Measurements from ENCODE around the gene SOHLH1. TPM values are rescaled to one million over a fixed set of nuclear protein-coding genes. Genes with fewer than 3 reads are reported as not detected.

The SOHLH1 gene
- total RNA-seq, 1 donor = not detected

DNA sequence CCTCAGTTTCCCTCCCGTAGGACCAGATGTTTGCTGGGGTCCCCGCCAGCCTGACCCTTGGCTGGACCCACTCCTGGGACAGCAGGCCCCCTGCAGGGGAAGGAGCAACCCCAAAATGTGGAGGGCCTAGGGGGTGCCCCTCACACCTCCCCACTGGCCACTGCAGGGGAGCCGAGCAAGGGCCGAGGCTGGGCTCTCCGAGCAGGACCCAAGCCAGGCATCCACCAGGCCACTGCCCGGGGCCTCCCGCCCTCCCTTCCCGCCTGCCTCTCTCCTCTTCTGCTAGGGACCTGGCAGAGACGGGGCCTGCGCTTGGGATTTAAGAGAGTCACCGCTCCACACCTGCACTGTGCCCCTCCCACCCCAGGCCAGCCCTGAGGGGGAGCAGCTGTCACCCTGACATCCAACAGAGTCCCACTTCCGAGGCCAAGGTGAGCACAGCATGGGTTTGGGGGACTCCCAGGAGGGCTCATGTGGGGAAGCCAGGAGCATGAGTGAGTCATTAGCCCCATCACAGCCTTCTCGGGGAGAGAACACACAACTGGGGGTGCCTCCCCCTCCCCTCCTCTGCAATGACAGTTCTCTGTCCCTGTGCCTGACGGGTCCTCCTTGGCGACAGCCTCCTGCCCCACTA lies 15.8 kb downstream of the SOHLH1 start:
- no peak overlapping the region for H3K4me3 ChIP-seq (ENCODE audit: low read depth, low read length)
- TF ChIP-seq, protein P1, sequence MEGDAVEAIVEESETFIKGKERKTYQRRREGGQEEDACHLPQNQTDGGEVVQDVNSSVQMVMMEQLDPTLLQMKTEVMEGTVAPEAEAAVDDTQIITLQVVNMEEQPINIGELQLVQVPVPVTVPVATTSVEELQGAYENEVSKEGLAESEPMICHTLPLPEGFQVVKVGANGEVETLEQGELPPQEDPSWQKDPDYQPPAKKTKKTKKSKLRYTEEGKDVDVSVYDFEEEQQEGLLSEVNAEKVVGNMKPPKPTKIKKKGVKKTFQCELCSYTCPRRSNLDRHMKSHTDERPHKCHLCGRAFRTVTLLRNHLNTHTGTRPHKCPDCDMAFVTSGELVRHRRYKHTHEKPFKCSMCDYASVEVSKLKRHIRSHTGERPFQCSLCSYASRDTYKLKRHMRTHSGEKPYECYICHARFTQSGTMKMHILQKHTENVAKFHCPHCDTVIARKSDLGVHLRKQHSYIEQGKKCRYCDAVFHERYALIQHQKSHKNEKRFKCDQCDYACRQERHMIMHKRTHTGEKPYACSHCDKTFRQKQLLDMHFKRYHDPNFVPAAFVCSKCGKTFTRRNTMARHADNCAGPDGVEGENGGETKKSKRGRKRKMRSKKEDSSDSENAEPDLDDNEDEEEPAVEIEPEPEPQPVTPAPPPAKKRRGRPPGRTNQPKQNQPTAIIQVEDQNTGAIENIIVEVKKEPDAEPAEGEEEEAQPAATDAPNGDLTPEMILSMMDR (IDR thresholded peaks at IDR 0.05; ENCODE audit: insufficient read depth, low read depth, low read length) = no peak
- DNase-seq (ENCODE audit: low read depth) = no peak

DNA sequence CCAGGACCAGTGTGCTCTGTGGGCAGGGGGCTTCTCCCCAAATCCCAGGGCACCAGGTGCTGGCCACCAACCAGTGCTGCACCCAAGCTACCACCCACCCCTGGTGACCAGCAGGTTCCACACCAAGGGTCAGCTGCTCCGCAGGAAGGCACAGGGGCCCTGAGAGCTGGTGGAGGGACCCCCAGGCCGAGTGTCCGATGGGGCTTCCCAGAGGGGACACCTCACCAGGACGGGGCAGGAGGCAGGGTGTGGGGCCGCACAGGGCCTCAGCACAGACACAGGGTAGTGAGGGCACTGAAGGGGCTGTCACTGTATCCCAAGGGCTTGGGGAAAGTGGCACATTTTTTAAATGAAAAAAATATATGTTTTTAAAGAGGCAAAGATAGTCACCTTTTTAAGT lies 18.1 kb downstream of the SOHLH1 start:
- no peak overlapping the region for H3K4me3 ChIP-seq (ENCODE audit: low read depth, low read length)
- TF ChIP-seq, protein P1 (IDR thresholded peaks at IDR 0.05; ENCODE audit: insufficient read depth, low read depth, low read length) = no peak
- no peak for DNase-seq (ENCODE audit: low read depth)

DNA sequence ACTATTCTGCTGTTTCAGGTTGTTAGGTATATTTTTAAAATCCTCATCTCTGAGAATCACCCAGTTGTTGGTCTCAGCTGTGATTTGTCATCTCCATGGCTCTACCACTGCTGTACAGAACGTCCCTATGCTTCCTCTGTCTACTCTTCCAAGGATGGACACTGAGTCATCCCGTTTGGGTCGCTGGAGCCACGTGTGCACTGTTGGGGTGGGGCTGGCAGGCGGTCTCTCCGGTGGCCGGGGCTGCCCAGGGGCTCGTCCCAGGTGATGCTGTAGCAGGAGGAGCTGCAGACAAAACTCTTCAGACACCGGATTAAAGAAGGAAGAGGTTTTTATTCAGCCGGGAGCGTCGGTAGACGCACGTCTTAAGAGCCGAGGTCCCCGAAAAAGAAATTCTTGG lies 19.2 kb downstream of the SOHLH1 start:
- no peak overlapping the region for H3K4me3 ChIP-seq (ENCODE audit: low read depth, low read length)
- DNase-seq (ENCODE audit: low read depth) = no peak
- TF ChIP-seq, protein P1 (IDR thresholded peaks at IDR 0.05; ENCODE audit: insufficient read depth, low read depth, low read length) = no peak

DNA sequence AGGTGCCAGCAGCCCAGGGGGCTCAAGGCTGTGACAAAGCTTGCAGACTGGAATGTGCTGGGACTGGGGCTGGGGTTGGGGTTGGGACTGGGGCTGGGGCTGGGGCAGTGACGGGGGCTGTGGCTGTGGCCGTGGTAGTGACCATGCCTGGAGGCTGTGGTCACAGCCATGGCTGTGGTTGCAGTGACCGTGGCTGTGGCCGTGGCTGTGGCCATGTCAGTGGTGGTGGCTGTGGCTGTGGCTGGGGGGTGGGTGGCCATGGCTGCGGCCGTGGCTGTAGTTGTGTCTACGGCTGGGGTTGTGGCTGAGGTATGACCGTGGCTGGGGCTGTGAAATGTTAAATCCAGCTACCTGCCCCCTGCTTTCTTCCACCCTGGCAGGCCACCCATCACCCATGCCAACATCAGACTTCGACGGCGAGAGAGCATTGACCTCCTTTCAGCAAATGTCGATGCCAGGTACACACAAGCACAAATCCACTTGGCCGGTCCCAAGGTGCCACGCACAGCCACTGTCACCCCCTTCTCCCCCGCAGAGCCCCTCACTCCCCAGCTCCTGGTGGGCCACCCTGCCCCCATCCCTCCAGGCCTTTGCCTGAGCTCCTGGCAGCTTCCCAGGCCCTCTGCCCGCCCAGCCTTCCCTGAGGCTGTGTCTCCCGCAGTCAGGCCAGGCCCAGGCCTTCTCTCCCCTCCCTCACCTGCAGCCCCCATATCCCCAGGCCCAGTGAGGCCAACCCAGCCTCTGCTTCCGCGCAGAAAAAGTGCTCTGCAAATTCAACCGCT lies 20.9 kb downstream of the SOHLH1 start:
- TF ChIP-seq, protein P1 (IDR thresholded peaks at IDR 0.05; ENCODE audit: insufficient read depth, low read depth, low read length) = no peak
- DNase-seq (ENCODE audit: low read depth) = no peak

DNA sequence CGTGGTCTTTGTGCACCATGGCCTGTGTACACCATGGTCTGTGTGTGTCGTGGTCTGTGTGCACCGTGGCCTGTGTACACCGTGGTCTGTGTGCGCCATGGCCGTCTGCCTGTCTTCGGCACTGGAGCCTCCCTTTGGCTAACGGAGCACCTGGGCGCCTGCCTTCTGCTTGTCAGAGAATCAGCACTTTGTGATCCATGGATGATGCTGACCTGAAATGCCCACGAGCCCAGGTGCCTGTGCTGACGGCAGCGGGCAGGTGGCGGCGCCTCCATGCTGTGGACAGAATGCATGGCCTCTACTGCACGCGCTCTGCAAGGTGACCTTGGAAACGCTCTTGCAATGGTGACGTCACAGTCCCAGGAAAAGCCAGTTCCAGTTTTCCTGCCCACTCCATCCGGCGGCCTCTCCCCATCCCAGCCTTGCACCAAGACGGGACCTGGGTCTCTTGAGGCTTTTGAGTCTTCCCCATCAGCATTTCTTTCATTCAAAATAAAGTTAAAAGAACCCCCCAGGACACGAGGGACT lies 21.6 kb downstream of the SOHLH1 start:
- no peak overlapping the region for H3K4me3 ChIP-seq (ENCODE audit: low read depth, low read length)
- TF ChIP-seq, protein P1 (IDR thresholded peaks at IDR 0.05; ENCODE audit: insufficient read depth, low read depth, low read length) = no peak
- DNase-seq (ENCODE audit: low read depth) = no peak

More for the DNA sequence above, 20.9 kb downstream of the SOHLH1 start:
- H3K4me3 ChIP-seq (ENCODE audit: low read depth, low read length) = no peak overlapping the region

DNA sequence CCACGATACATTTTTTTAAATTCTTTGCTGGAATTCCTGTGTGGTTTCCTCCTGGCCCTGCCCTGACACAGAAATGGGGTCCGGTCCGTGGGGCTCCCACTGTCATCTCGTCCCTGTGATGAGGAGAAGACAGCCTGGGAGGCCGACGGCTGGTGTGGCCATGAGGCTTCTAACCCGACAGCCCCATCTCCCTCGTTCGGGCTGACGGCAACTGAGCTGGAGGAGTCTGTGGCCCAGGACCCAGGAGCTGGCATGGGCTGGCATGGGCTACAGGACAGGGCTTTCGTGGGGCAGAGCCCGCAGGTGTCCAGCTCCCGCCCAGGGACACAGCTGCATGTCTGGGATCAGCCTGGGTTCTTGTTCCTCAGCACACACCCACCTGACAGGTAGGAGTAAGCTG lies 22.4 kb downstream of the SOHLH1 start:
- H3K4me3 ChIP-seq (ENCODE audit: low read depth, low read length) = no peak overlapping the region
- TF ChIP-seq, protein P1 (IDR thresholded peaks at IDR 0.05; ENCODE audit: insufficient read depth, low read depth, low read length) = no peak

More for the DNA sequence above, 22.4 kb downstream of the SOHLH1 start:
- DNase-seq (ENCODE audit: low read depth) = no peak

All from fibroblast of villous mesenchyme (primary cell).